Peyer's patch (tissue), 4 donors: ENCODE data around the gene KLHL10.

Experiments
- POLR2A ChIP-seq, 2 donors: fragments of 450-650 bp; IDR thresholded peaks; one replicate each; pipeline ENCODE4 v1.5.1; 2017; ENCODE audit warnings: antibody characterized with exemption in 2 of 2, mild to moderate bottlenecking in 2 of 2, moderate library complexity in 2 of 2
- TF ChIP-seq, protein P1 (sequence below), 6 experiments: fragments of 450-650 bp in 4 of 6; fragments of 200-600 bp in 2 of 6; sonication (generic) in 1 of 6; IDR thresholded peaks; one replicate each; pipeline ENCODE4 v1.5.1; 2017 to 2019; ENCODE audit warnings: antibody characterized with exemption in 6 of 6, mild to moderate bottlenecking in 3 of 6, moderate library complexity in 1 of 6

DNA sequence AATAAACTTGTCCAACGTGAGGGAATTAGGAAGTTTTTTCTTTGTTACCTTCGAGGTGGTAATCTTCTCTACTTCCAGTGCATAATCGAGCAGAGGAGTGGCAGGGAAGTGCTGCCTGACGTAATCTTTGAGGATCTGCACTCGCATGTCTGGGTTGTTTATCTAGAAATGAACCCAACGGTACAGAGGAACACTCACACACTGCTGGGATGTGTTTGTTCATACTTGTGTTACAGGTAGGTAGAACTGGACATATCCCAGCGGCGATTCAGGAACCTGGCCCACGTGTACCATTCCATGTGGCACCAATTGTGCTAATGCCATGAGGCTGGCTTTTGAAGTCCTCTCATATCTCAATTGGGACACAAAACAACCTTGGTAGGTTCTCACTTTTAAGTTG lies 31.8 kb downstream of the KLHL10 start:
- TF ChIP-seq POLR2A (IDR thresholded peaks at IDR 0.05): no peak
- TF ChIP-seq, protein P1, sequence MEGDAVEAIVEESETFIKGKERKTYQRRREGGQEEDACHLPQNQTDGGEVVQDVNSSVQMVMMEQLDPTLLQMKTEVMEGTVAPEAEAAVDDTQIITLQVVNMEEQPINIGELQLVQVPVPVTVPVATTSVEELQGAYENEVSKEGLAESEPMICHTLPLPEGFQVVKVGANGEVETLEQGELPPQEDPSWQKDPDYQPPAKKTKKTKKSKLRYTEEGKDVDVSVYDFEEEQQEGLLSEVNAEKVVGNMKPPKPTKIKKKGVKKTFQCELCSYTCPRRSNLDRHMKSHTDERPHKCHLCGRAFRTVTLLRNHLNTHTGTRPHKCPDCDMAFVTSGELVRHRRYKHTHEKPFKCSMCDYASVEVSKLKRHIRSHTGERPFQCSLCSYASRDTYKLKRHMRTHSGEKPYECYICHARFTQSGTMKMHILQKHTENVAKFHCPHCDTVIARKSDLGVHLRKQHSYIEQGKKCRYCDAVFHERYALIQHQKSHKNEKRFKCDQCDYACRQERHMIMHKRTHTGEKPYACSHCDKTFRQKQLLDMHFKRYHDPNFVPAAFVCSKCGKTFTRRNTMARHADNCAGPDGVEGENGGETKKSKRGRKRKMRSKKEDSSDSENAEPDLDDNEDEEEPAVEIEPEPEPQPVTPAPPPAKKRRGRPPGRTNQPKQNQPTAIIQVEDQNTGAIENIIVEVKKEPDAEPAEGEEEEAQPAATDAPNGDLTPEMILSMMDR (IDR thresholded peaks at IDR 0.05): no peak
